ENCODE results near the gene APOB. TPM values are rescaled to one million over a fixed set of nuclear protein-coding genes. Genes with fewer than 3 reads are reported as not detected.

Gene APOB, protein sequence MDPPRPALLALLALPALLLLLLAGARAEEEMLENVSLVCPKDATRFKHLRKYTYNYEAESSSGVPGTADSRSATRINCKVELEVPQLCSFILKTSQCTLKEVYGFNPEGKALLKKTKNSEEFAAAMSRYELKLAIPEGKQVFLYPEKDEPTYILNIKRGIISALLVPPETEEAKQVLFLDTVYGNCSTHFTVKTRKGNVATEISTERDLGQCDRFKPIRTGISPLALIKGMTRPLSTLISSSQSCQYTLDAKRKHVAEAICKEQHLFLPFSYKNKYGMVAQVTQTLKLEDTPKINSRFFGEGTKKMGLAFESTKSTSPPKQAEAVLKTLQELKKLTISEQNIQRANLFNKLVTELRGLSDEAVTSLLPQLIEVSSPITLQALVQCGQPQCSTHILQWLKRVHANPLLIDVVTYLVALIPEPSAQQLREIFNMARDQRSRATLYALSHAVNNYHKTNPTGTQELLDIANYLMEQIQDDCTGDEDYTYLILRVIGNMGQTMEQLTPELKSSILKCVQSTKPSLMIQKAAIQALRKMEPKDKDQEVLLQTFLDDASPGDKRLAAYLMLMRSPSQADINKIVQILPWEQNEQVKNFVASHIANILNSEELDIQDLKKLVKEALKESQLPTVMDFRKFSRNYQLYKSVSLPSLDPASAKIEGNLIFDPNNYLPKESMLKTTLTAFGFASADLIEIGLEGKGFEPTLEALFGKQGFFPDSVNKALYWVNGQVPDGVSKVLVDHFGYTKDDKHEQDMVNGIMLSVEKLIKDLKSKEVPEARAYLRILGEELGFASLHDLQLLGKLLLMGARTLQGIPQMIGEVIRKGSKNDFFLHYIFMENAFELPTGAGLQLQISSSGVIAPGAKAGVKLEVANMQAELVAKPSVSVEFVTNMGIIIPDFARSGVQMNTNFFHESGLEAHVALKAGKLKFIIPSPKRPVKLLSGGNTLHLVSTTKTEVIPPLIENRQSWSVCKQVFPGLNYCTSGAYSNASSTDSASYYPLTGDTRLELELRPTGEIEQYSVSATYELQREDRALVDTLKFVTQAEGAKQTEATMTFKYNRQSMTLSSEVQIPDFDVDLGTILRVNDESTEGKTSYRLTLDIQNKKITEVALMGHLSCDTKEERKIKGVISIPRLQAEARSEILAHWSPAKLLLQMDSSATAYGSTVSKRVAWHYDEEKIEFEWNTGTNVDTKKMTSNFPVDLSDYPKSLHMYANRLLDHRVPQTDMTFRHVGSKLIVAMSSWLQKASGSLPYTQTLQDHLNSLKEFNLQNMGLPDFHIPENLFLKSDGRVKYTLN (N-terminal part only)
- 10 to 100 TPM in 2 of 4 donors, 1 to 10 TPM in 1, under 1 TPM in 1; 0.95 to 17.4 (median 10.6) TPM for total RNA-seq

DNA sequence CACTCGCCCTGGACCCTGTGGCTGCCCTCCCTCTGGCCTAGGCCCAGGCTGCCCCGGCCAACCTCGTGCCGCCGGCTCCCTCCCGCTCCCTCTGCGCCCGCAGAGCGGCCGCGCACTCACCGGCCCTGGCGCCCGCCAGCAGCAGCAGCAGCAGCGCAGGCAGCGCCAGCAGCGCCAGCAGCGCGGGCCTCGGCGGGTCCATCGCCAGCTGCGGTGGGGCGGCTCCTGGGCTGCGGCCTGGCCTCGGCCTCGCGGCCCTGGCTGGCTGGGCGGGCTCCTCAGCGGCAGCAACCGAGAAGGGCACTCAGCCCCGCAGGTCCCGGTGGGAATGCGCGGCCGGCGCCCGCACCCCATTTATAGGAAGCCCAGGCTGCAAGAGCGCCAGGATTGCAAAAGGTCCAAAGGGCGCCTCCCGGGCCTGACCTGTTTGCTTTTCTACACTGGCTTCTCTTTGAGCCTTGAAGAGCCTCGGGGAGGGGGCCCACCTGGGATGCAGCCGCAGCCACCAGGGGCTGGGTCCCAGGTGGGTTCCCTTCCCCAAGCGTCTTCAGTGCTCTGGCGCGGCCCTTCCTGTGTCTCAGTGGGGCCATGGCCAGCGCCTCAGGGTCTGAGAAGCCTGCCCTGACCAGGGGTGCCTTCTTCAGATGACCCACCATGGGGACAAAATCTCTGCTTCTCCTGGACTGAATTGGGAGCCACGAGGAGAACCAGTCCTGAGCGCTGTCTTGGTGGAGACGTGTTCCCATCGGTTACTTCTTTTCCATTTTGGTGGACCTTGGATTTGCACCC lies at the start of gene APOB:
Gene APOB (minus strand): TSS at position 330 of the 789 bp plus-strand sequence. CDS start 128 bp downstream, at position 202.
- DNase-seq (ENCODE audit: low spot score) (no peak), ATAC-seq (ENCODE audit: low FRiP score) (no peak)
- TF ChIP-seq CTCF (IDR thresholded peaks at IDR 0.05), result no peak

GRCh38 chr2:21092308-21092869 lies 48.5 kb upstream of the APOB start:
- no peak for DNase-seq (ENCODE audit: low spot score)
- ATAC-seq (ENCODE audit: low FRiP score), result no peak
- TF ChIP-seq CTCF (IDR thresholded peaks at IDR 0.05), result no peak

DNA sequence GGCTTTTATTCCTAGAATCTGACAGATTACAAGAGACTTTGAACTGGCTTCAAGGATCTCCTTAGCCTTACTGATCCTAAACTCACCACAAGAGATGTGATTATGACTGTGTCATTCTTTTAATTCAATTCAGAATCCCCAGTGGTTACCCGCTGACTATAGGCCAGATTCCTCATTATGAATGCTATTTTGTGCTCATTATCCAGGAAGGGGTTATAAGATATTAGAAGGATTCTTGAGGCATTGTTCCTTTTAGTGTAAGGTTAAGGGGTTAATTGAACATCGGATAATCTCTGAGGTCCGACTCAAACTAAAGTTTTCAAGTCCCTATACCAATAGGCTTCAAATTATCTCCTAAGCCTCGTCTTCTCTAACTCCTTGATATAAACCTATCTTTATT lies 40.5 kb upstream of the APOB start:
- no peak for TF ChIP-seq CTCF (IDR thresholded peaks at IDR 0.05)
- no peak for DNase-seq (ENCODE audit: low spot score)
- no peak for ATAC-seq (ENCODE audit: low FRiP score)

DNA sequence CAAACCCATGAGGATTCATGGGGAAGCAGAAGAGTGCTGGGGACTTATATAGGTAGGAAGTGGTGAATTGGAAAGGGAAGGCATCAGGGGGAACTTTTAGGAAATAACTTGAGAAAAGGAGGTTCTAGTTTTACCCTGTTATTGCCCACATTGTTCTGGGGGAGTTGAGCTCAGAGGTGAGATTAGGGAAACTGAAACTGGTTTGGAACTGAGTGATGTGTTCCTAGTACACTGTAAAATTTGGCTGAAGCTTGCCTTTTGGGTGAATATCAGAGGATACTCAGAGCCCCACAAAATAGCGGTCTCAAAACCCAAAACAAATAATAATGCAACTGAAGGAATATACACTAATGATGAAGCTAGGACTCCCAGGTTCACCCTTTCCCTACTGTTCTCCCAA lies 39.6 kb upstream of the APOB start:
- DNase-seq (ENCODE audit: low spot score) (no peak), ATAC-seq (ENCODE audit: low FRiP score) (no peak)
- TF ChIP-seq CTCF (IDR thresholded peaks at IDR 0.05), result no peak

GRCh38 chr2:21078296-21078695 lies 34.4 kb upstream of the APOB start:
- ATAC-seq (ENCODE audit: low FRiP score), result no peak
- no peak for TF ChIP-seq CTCF (IDR thresholded peaks at IDR 0.05)
- no peak for DNase-seq (ENCODE audit: low spot score)

Data from omental fat pad (tissue), 4 donors.